A673 (cell line): ENCODE measurements around the gene SUN3.

Experiments used
- EZH2 ChIP-seq: fragments of 200-600 bp; sonication (generic); IDR thresholded peaks from 2 replicates; pipeline ENCODE4 v1.6.1; 2017; ENCODE audit warnings: borderline replicate concordance, low read depth, mild to moderate bottlenecking, mixed read lengths, antibody characterized with exemption, low read length; ENCODE audit not compliant: poor library complexity, severe bottlenecking
- TF ChIP-seq, protein P1 (sequence below): fragments of 300-800, 200-600 bp; sonication (generic); conservative IDR thresholded peaks from 2 replicates; pipeline ENCODE4 v1.5.1; 2017; ENCODE audit warnings: low read depth, mild to moderate bottlenecking, antibody characterized with exemption, low read length, moderate library complexity, mixed read lengths

GRCh38 chr7:47948141-47948790 is 80.6 kb downstream of the SUN3 start, which contains the start of gene PKD1L1:
- no peak for TF ChIP-seq EZH2
- TF ChIP-seq, protein P1, sequence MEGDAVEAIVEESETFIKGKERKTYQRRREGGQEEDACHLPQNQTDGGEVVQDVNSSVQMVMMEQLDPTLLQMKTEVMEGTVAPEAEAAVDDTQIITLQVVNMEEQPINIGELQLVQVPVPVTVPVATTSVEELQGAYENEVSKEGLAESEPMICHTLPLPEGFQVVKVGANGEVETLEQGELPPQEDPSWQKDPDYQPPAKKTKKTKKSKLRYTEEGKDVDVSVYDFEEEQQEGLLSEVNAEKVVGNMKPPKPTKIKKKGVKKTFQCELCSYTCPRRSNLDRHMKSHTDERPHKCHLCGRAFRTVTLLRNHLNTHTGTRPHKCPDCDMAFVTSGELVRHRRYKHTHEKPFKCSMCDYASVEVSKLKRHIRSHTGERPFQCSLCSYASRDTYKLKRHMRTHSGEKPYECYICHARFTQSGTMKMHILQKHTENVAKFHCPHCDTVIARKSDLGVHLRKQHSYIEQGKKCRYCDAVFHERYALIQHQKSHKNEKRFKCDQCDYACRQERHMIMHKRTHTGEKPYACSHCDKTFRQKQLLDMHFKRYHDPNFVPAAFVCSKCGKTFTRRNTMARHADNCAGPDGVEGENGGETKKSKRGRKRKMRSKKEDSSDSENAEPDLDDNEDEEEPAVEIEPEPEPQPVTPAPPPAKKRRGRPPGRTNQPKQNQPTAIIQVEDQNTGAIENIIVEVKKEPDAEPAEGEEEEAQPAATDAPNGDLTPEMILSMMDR = no peak
